ENCODE measurements around the gene PDE1A.

Gene PDE1A

GRCh38 chr2:182416861-182417260 is 10.0 kb downstream of the PDE1A start:
- no peaks in the 10 kb centered on the region for H3K4me1 ChIP-seq (ENCODE audit: control insufficient read depth, insufficient read depth, low read length)
- no peaks in the 10 kb centered on the region for H3K36me3 ChIP-seq (ENCODE audit: control insufficient read depth in 2 of 2, insufficient read depth in 1 of 2, low read length in 2 of 2)
- H3K4me3 ChIP-seq (ENCODE audit: low read depth, low read length): no peak overlapping the region
- H3K9me3 ChIP-seq (ENCODE audit: control insufficient read depth, insufficient read depth, low read depth, low read length): no peaks in the 10 kb centered on the region
- H3K27ac ChIP-seq (ENCODE audit: extremely low read depth, low read depth, low read length): no peak overlapping the region
- TF ChIP-seq ZNF501 (tag by site-specific recombination; IDR thresholded peaks at IDR 0.05): no peak
- TF ChIP-seq ZNF214 (tag by site-specific recombination; IDR thresholded peaks at IDR 0.05; ENCODE audit: borderline replicate concordance): no peak
- TF ChIP-seq ZBTB21 (tag by site-specific recombination; IDR thresholded peaks at IDR 0.05): no peak
- TF ChIP-seq ZNF114 (tag by site-specific recombination; IDR thresholded peaks at IDR 0.05): no peak
- TF ChIP-seq ZNF362 (tag by site-specific recombination; IDR thresholded peaks at IDR 0.05): no peak
- TF ChIP-seq HOXC10 (CRISPR knock-in tag; IDR thresholded peaks at IDR 0.05): no peak
- no peak for TF ChIP-seq FEZF1 (tag by site-specific recombination; IDR thresholded peaks at IDR 0.05)
- no peak for TF ChIP-seq ZNF510 (tag by site-specific recombination; IDR thresholded peaks at IDR 0.05; ENCODE audit: insufficient replicate concordance)
- TF ChIP-seq ZNF335 (tag by site-specific recombination; conservative IDR thresholded peaks at IDR 0.05): no peak
- ChIA-PET POLR2A (no interaction called here), CTCF (interaction anchor here (1.2 kb wide), 1 partner anchor 230 kb away, joined by 4 read pairs; no protein-coding TSS in a partner anchor)

GRCh38 chr2:182416191-182416590 is 10.6 kb downstream of the PDE1A start:
- Histone ChIP-seq H3K4me1 (ENCODE audit: control insufficient read depth, insufficient read depth, low read length) (no peaks in the 10 kb centered on the region), H3K9me3 (ENCODE audit: control insufficient read depth, insufficient read depth, low read depth, low read length) (no peaks in the 10 kb centered on the region), H3K36me3 (ENCODE audit: control insufficient read depth in 2 of 2, insufficient read depth in 1 of 2, low read length in 2 of 2) (no peaks in the 10 kb centered on the region), H3K27ac (ENCODE audit: extremely low read depth, low read depth, low read length) (no peak overlapping the region), H3K4me3 (ENCODE audit: low read depth, low read length) (no peak overlapping the region)
- POLR2A ChIA-PET: no interaction called here
- CTCF ChIA-PET: interaction anchor here (1.2 kb wide), 1 partner anchor 229 kb away, joined by 4 read pairs; no protein-coding TSS in a partner anchor
- TF ChIP-seq ZNF223 (tag by site-specific recombination; IDR thresholded peaks at IDR 0.05): no peak
- no peak for TF ChIP-seq BCL6B (tag by site-specific recombination; IDR thresholded peaks at IDR 0.05)
- no peak for TF ChIP-seq IKZF3 (tag by site-specific recombination; IDR thresholded peaks at IDR 0.05)
- no peak for TF ChIP-seq ZNF302 (tag by site-specific recombination; IDR thresholded peaks at IDR 0.05; ENCODE audit: low read depth)
- no peak for TF ChIP-seq ZSCAN5A (tag by site-specific recombination; IDR thresholded peaks at IDR 0.05)
- TF ChIP-seq ZBTB48 (tag by site-specific recombination; IDR thresholded peaks at IDR 0.05): no peak
- no peak for TF ChIP-seq ZNF211 (tag by site-specific recombination; IDR thresholded peaks at IDR 0.05; ENCODE audit: low read depth)
- TF ChIP-seq ZBTB11 (tag by site-specific recombination; conservative IDR thresholded peaks at IDR 0.05; ENCODE audit: low read depth): no peak
- TF ChIP-seq ZNF449 (tag by site-specific recombination; IDR thresholded peaks at IDR 0.05): no peak
- no peak for TF ChIP-seq ZNF350 (tag by site-specific recombination; IDR thresholded peaks at IDR 0.05)
- no peak for TF ChIP-seq ZSCAN18 (tag by site-specific recombination; IDR thresholded peaks at IDR 0.05)
- TF ChIP-seq ZNF335 (tag by site-specific recombination; conservative IDR thresholded peaks at IDR 0.05): no peak
- TF ChIP-seq ZNF76 (tag by site-specific recombination; IDR thresholded peaks at IDR 0.05; ENCODE audit: borderline replicate concordance, low read depth): no peak
- TF ChIP-seq SP7 (tag by site-specific recombination; IDR thresholded peaks at IDR 0.05): no peak
- TF ChIP-seq PATZ1 (tag by site-specific recombination; IDR thresholded peaks at IDR 0.05): no peak
